Stomach (tissue), 9 donors: ENCODE measurements around the gene SGPP1. TPM values are rescaled to one million over a fixed set of nuclear protein-coding genes. Genes with fewer than 3 reads are reported as not detected.

Experiments used
- DNase-seq, 2 donors: peaks; one replicate each; pipeline versions ENCODE4 v3.0.0 to v3.0.0-alpha.2; 2013 to 2019
- H3K27ac ChIP-seq, 5 donors: fragments of 200-600 bp in 4 of 5; sonication (generic) in 4 of 5; one replicate each; pipeline ENCODE4 v1.5.1; 2013 to 2019; ENCODE audit warnings: mild to moderate bottlenecking in 1 of 5, moderate library complexity in 1 of 5
- H3K27me3 ChIP-seq, 3 donors: fragments of 200-600 bp; sonication (generic); one replicate each; pipeline ENCODE4 v1.5.1; 2017 to 2019; ENCODE audit warnings: mixed run types in 1 of 3
- H3K36me3 ChIP-seq, 4 donors: fragments of 200-600 bp; sonication (generic); 1 replicate in 3 of 4; 2 replicates in 1 of 4; pipeline ENCODE4 v1.5.1; 2016 to 2019
- H3K4me1 ChIP-seq, 4 donors: fragments of 200-600 bp; sonication (generic); one replicate each; pipeline ENCODE4 v1.5.1; 2016 to 2019
- H3K4me3 ChIP-seq, 4 donors: fragments of 200-600 bp; sonication (generic) in 3 of 4; one replicate each; pipeline ENCODE4 v1.5.1; 2016 to 2019; ENCODE audit warnings: mild to moderate bottlenecking in 1 of 4
- H3K9me3 ChIP-seq, 4 donors: fragments of 200-600 bp; sonication (generic); one replicate each; pipeline ENCODE4 v1.5.1; 2016 to 2019
- CTCF ChIP-seq, 7 experiments: fragments of 450-650 bp in 4 of 7; fragments of 200-600 bp in 3 of 7; sonication (generic) in 3 of 7; IDR thresholded peaks; one replicate each; pipeline ENCODE4 v1.5.1; 2016 to 2019; ENCODE audit warnings: antibody characterized with exemption in 7 of 7, control low read depth in 2 of 7, mild to moderate bottlenecking in 1 of 7
- EP300 ChIP-seq: sonication (generic); formaldehyde crosslinking; IDR thresholded peaks from one replicate; pipeline ENCODE4 v1.6.1; 2017; ENCODE audit warnings: antibody characterized with exemption
- POLR2A ChIP-seq, 4 donors: fragments of 450-650 bp; IDR thresholded peaks; one replicate each; pipeline ENCODE4 v1.6.1; 2016; ENCODE audit warnings: antibody characterized with exemption in 4 of 4, control low read depth in 2 of 4, mild to moderate bottlenecking in 1 of 4, moderate library complexity in 1 of 4
- POLR2AphosphoS5 ChIP-seq, 3 donors: sonication (generic); formaldehyde crosslinking; IDR thresholded peaks; one replicate each; pipeline ENCODE4 v1.6.1; 2016; ENCODE audit warnings: antibody characterized with exemption in 3 of 3
- WGBS, 5 donors: extraction: QIAGEN DNeasy Blood & Tissue Kit in 3 of 5; methylation state at CpG; one replicate each; pipeline versions ENCODE4 v1.1.5 to v1.1.7; 2013 to 2018; 5-methylcytosine and 5-hydroxymethylcytosine counted together
- intact Hi-C: fragments of 100-400 bp; cut with DNase I; formaldehyde crosslinking; loops from one replicate; pipeline ENCODE4 v1.15.1; 2023; ENCODE audit warnings: low total_unique reads
- polyA plus RNA-seq, 3 donors: library from polyadenylated mRNA; stranded (reverse); fragments of 200-250 nt; gene quantifications; one replicate each; pipeline ENCODE4 v1.2.3, GENCODE V29; 2013
- total RNA-seq, 5 donors: library from RNA; depleted of rRNA; stranded (reverse); fragments of >200 nt; gene quantifications; one replicate each; pipeline versions ENCODE4 v1.1.0 to v1.2.3, GENCODE V29; 2014 to 2016
- donor health status: healthy with polysubstance abuse.
- donor health status: Bipolar disorder and iron deficiency.
- donor health status: healthy.

Gene SGPP1
- total and polyA plus RNA-seq, 8 donors: 2.7 to 37.7 (median 16.6) TPM

GRCh38 chr14:63770187-63770807 lies 42.4 kb upstream of the SGPP1 start:
- TF ChIP-seq EP300: no peak
- TF ChIP-seq POLR2A (IDR thresholded peaks at IDR 0.05): no peak
- no peak for TF ChIP-seq POLR2AphosphoS5 (IDR thresholded peaks at IDR 0.05)
- TF ChIP-seq CTCF (IDR thresholded peaks at IDR 0.05): peak in 5 of 7 experiments; percentile 23 to 55 (median 45)
- no peak overlapping the region for H3K27ac ChIP-seq
- WGBS, 5 donors: 54 to 60% (median 55%) methylated on average over 3 of the region's 3 CpGs
- H3K27me3 ChIP-seq: no peaks in the 10 kb centered on the region
- intact Hi-C loops: no loop called here
- no peak overlapping the region for H3K4me3 ChIP-seq
- DNase-seq: peak; percentile 54 to 79
- H3K4me1 ChIP-seq: no peaks in the 10 kb centered on the region
- H3K36me3 ChIP-seq: no peaks in the 10 kb centered on the region
- H3K9me3 ChIP-seq: no peaks in the 10 kb centered on the region

GRCh38 chr14:63766611-63767010 lies 38.7 kb upstream of the SGPP1 start:
- Histone ChIP-seq H3K27ac (no peak overlapping the region), H3K9me3 (no peaks in the 10 kb centered on the region), H3K4me3 (no peak overlapping the region), H3K27me3 (no peaks in the 10 kb centered on the region), H3K4me1 (no peaks in the 10 kb centered on the region), H3K36me3 (no peaks in the 10 kb centered on the region)
- intact Hi-C loops: no loop called here
- WGBS, 5 donors: 47 to 53% (median 52%) methylated on average over 3 of the region's 3 CpGs
- no peak for TF ChIP-seq POLR2AphosphoS5 (IDR thresholded peaks at IDR 0.05)
- no peak for DNase-seq

GRCh38 chr14:63764620-63765139 lies 36.8 kb upstream of the SGPP1 start:
- no peaks in the 10 kb centered on the region for H3K9me3 ChIP-seq
- no peaks in the 10 kb centered on the region for H3K36me3 ChIP-seq
- intact Hi-C loops: no loop called here
- peaks cover 0 to 7% (median 0%) of the 10 kb centered on the region in 4 donors for H3K4me1 ChIP-seq
- H3K27ac ChIP-seq: no peak overlapping the region
- TF ChIP-seq POLR2AphosphoS5 (IDR thresholded peaks at IDR 0.05) (no peak), POLR2A (IDR thresholded peaks at IDR 0.05) (no peak), CTCF (IDR thresholded peaks at IDR 0.05) (no peak), EP300 (no peak)
- no peak overlapping the region for H3K4me3 ChIP-seq
- H3K27me3 ChIP-seq: no peaks in the 10 kb centered on the region
- no peak for DNase-seq
- WGBS, 5 donors: 89 to 95% (median 90%) methylated on average over 6 of the region's 6 CpGs

- Histone ChIP-seq H3K4me1 (peaks cover 0 to 12% (median 0%) of the 10 kb centered on the region in 4 donors), H3K27me3 (no peaks in the 10 kb centered on the region), H3K9me3 (no peaks in the 10 kb centered on the region), H3K36me3 (no peaks in the 10 kb centered on the region), H3K4me3 (no peak overlapping the region), H3K27ac (no peak overlapping the region)
- intact Hi-C loops: no loop called here
- DNase-seq: peak in 1 of 2 donors; percentile 35
- TF ChIP-seq CTCF (IDR thresholded peaks at IDR 0.05): no peak
- no peak for TF ChIP-seq EP300
- TF ChIP-seq POLR2A (IDR thresholded peaks at IDR 0.05): no peak
- no peak for TF ChIP-seq POLR2AphosphoS5 (IDR thresholded peaks at IDR 0.05)
- 50 to 75% (median 57%) methylated on average over 5 of the region's 5 CpGs for WGBS, 5 donors
Observed at GRCh38 chr14:63764103-63764502, 36.2 kb upstream of the SGPP1 start.
